LoVo (cell line): ENCODE results near the gene HTR1B.

Source experiments
- DNase-seq: peaks from one replicate; pipeline ENCODE4 v3.0.0-alpha.2; 2016; ENCODE audit warnings: low spot score

HTR1B gene

GRCh38 chr6:77463308-77463860 is at the start of gene HTR1B:
Gene HTR1B, minus strand, starts transcription at chr6:77463491. Its CDS starts 88 bp downstream, at chr6:77463403.
- DNase-seq: no peak

- no peak for DNase-seq
These were observed 49.3 kb upstream of the HTR1B start for GRCh38 chr6:77512554-77512953.

- DNase-seq: no peak
These were observed 48.6 kb upstream of the HTR1B start for GRCh38 chr6:77511860-77512259.

DNA sequence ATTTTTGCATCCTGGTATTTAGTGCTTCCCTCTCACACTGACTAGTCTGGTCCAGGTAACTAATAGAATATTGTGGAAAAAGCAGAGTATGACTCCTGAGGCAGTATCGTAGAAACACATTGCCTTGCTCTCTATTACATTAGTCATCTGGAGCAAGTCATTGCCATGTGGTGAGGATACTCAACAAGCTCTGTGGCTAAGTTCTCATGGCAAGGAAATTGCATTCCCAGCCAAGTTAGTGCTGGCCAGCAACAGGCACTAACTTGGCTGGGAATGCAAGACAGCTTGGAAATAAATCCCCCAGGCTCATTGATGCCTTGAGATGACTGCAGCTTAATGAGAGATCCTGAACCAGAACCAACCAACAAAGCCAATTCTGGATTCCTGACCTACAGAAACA is 39.7 kb upstream of the HTR1B start:
- DNase-seq: no peak

DNA sequence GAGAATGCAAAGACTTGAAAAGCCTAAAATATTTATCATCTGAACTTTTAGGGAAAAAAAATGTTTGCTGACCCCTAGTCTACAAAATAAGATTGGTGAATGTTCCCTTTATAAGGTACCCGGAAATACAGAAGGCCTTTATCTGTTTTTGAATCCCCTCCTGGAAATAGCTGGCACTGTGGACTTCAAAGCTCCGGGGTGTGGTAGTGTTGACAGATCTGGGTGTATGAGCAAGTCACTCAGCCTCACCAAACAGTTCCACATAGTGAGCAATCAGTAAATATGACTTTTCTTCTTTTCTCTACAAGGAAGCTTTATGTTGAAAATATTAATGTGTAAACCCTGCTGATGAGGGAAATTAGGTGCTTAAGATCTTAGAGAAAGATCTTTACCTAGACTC is 29.2 kb upstream of the HTR1B start:
- peak; percentile 61 for DNase-seq

DNA sequence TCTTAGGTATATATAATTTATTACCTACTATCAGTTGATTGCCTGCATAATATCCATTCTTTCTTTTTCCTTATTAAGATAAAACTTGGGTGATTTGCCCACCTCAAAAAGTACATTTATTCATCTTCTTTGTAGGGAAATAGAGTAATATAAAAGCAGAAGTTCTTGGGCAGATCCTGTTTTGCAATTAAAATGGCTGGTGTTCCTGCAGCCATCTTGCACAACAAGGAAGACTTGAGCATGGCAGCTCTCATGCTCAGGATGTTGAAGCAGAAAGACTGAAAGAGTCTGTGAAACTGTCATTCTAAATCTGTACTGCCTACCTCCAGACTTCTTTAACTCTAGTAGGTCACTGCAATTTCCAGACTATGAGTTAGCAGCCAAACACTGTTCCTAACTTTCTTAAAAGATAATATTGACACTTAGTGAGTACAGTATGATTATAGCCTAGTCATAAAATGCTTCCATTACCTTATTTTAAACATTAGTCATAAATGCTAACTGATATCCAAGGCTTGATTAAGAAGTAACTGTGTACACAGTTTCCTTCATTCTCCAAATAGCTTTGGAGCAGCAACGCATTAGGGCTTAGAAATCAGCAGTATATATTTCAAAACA is 24.6 kb upstream of the HTR1B start:
- DNase-seq: peak; percentile 24

DNA sequence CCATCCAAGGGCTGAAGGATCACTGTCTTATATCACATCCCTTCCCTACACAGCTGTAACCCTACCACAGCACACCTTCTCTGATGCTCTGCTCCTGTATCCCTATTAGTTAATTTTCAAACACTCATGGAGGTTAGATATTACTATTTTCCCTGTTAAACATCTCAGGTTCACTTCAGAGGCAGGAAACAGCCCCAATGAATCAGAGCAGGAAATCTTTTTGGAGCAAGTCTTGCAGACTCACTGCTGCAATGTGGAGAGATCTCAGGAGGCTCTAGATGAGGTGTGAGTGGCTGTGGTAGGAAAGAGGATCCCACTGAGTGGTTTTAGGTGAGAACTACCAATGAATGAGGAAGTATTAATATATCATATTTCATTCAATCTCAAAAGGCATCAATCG is 19.7 kb upstream of the HTR1B start:
- no peak for DNase-seq

- no peak for DNase-seq
These were observed 11.7 kb upstream of the HTR1B start for GRCh38 chr6:77474973-77475372.

GRCh38 chr6:77474286-77474956 is 11.1 kb upstream of the HTR1B start:
- no peak for DNase-seq

GRCh38 chr6:77470983-77471382 is 7.7 kb upstream of the HTR1B start:
- DNase-seq: no peak

GRCh38 chr6:77468939-77469338 is 5.6 kb upstream of the HTR1B start:
- DNase-seq: no peak

- no peak for DNase-seq
These were observed 3.5 kb upstream of the HTR1B start for GRCh38 chr6:77466451-77467437.

GRCh38 chr6:77466055-77466450 is 2.8 kb upstream of the HTR1B start:
- DNase-seq: no peak

DNA sequence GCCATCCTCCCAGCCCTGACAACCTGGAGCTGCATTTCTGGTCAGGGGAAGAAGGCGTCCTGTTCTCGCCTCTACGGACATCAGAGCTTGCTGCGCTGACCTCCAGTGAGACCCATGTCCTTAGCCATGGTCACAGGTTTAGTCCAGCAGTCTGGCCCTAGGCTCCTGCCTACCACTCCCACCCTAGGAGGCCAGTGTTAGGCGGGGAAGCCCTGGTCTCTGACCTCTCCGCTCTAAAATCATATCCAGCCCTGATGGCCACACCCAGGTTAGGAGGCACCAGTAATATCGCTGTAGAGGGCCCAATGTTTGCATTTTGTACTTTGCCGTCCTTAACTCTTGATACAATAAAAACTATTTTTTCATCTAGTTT is 1.2 kb upstream of the HTR1B start:
- no peak for DNase-seq

DNA sequence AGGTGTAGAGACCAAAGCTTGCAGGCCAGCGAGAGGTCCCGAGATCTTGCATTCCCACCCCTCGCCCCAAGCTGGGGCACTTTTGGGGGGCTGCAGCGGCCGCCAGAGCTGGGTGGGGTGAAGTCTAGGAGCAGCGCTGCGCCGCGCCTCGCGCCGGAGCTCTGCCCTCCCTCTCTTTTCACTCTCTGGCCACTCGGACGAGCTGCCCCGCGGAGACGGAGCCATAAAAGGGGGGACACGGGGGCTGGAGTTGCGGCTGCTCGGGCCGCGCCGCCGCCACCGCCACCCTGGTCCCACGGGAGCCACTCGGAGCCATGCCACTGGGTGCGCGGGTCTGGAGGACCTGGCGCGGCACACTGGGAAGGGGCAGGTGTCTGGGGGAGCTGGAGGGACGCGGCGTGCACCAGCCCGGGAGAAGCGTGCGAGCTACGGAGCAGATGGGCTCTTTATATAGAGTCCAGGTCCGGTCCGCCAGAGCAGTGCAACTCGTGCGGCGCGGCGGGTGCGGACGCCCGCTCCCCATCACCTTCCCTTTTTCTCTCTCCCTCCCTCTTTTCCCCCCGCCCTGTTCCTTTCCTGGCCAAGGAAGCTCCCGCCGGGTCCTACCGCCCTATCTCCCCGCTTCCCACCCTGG is 687 bp upstream of the HTR1B start:
- DNase-seq: no peak

DNA sequence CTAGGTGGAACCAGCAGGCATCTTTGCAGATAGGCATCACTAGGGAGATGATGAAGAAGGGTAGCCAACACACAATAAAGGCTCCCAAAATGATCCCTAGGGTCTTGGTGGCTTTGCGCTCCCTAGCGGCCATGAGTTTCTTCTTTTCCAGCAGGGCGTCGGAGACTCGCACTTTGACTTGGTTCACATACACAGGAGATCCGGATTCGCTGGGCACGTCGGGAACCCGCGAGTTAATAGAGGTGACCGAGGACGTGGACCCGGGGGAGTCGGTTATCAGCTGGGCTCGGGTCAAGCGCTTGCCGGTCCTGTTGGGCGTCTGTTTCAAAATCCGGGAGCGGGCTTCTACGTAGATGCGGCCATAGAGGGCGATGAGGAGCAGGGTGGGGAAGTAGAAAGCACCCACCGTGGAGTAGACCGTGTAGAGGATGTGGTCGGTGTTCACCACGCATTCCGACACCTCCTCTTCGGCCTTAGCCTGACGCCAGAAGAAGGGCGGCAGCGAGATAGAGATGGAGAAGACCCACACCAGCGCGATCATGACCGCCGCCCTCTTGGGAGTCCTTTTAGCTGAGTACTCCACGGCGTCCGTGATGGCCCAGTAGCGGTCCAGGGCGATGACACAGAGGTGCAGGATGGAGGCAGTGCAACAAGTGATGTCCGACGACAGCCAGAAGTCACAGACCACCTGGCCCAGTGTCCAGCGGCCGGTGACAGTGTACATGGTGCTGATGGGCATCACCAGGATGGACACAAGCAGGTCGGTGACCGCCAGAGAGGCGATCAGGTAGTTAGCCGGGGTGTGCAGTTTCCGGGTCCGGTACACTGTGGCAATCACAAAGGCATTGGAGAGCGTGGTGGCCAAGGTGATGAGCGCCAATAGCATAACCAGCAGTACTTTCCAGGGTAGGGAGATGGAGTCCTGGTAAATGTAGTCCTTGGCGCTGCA is 658 bp downstream of the HTR1B start:
- DNase-seq: no peak

DNA sequence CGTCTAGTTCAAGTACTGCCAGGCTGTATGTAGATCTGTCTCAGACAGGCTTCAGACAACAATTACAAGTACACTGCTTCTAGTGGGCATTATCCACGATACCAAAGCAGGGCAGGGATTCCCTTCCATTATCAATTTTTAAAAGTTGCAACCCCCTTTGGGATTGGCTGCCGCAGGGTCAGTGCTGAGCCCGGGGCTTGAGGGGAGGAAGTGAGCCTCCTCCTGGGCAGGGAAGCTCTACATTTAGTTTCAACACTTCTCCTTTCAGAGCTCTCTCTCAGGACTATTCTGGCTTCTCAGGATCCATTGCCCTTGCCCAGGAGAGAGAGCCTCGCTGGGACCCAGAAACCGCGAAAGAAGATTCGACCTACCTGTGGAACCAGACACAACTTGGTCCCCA is 1.5 kb downstream of the HTR1B start:
- no peak for DNase-seq

DNA sequence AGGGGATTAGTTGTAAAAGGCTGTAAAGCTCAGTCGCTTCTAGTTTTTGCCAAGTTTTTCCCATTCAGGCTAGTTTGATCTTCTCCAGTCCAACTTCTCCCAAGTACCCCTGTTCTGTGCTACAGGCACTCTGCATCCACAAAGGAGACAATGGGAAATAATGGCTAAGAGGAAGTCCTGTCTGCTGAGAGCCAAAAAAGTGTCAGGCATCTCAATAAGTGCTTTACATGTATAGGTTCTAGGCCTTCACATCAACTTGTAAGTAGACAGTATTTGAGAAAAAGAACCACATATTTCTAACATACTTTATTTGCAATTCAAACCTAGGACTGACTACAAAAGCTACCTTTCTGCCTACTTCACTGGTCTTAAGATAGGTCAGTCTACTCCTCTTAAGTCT is 4.9 kb downstream of the HTR1B start:
- DNase-seq: no peak

DNA sequence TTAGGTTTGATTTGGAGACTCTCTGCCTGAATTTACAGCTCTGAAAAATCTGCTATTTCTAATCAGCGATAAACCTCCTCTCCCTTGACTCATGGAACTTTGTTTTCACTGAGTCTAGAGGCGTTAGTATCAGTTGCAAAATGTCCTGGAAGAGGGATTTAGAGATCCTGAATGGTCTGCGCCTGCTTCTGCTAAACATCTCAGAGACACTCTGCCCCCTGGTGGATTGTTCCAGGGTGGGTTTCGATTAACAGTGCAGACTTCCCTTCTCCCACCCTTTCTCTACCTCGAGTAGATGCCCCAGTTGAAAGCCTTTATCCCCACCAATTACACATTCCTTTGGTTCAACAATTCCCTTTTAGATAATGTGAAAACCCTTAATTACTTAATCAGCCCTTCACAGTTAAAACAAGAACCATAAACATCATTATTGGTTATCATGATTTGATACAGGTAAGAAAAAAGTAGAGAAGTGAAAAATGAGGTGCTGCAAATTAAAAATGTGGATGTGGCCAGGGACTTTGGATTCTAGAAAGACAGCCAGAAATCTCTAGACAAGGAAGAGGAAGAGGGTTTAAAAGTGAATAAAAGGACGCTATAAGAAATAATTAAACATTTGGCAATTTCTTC is 5.5 kb downstream of the HTR1B start:
- DNase-seq: peak; percentile 49

DNA sequence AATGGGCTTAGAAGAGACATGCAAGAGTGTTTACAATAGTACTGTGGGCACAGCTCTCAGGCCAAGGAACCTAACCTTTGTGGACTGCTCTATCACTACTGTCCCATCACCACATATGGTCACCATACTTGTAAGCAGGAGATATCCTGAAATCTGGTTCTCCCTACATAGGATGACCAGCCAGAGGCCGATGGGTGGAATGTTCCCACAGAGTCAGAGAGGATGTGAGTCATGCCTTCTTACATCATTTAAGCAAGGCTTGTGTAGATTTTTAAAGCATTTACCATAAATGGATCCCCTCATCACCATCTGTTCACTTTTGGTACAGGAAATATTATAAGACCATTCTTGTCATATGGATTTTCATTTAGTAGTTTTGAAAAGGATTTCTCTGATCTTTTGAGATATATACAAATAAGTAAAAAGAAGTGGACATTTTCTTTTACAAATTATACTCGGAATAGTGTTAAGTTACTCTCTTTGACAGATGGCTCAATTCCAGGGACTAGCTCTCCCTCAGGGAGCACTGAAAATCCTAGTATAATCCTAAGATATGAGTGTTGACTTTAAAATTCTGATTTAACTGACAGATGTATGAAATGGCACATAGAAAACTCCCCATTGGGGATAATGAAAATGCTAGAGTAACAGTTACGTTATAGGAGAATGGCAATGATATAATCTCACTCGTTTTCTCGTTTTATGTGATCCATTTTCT is 6.6 kb downstream of the HTR1B start:
- peak; percentile 5 for DNase-seq
